GM19468 (cell line): ENCODE data around the gene HOXB5.

Source experiments
- ATAC-seq: cut with Tn5 transposase; IDR thresholded peaks from one replicate; pipeline ENCODE4 v1.9.1; 2021; ENCODE audit warnings: mild to moderate bottlenecking, moderate library complexity, moderate number of reproducible peaks; ENCODE audit not compliant: unreplicated experiment; ENCODE audit errors: extremely low read depth

The HOXB5 gene

DNA sequence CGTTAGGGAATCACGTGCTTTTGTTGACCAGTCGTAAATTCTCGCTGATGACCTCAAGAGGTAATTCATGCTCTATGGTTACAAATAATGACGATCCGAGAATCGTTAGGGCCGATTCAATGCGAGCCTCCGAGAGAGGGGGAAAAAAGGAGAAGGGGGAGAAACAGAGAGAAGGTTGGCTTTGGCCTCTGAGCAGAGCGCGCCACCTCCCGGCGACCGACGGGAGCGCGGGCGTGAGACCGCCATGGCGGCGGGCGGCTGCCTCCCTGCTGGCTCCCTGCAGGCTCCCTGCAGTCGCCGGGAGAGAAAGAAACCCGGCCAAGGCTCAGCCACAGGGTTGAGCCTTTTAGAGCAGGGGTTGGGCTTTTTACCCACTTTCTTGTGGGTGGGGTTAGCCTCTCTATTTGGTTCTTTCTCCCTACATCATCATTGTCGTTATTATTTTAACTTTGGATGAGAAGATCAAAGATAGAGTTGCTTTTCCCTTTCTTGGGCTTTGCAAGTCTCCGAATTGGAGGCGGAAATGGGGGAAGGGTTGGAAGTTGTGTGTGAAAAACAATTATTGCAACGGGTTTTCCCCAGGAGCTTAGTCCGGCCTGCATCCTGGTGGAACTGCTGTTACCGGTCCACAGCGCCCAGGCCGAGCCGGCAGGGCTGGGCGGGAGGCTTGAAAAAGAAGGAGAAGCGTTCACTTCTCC, 410 bp upstream of the HOXB5 start:
- no peak for ATAC-seq

DNA sequence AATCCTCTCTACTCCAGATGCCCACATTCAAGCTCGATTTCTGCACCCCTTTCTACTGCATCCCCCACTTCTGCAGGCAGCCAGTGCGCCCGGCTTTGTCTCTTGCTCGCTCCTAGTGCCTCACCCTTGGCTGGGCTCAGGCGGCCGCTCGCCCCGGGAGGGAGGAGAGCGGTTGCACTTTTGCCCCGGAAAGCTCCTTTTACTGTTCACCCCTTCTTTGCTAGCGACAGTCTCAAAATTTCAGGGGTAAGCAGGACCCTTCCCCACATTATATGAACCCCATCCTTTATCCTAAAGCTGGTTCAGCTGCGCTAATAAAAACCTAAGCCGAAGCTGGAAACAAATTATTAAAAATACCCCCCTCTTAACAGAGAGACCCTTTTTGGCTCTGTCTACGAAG, 1.0 kb downstream of the HOXB5 start:
- ATAC-seq = no peak

DNA sequence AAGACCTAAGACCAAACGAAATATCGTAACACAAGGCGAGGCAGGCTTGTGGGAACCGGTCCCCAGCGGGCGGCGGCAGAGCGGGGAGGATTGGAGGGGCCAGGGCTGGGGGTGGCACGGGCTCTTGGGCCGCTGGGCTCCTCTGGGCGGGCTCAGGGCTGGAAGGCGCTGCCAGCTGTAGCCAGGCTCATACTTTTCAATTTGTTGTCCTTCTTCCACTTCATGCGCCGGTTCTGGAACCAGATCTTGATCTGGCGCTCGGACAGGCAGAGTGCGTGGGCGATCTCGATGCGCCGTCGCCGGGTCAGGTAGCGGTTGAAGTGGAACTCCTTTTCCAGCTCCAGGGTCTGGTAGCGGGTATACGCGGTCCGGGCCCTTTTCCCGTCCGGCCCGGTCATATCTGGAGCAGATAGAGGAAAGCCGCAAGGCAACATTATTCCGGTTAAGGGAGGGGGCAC, 1.5 kb downstream of the HOXB5 start:
- ATAC-seq = no peak

DNA sequence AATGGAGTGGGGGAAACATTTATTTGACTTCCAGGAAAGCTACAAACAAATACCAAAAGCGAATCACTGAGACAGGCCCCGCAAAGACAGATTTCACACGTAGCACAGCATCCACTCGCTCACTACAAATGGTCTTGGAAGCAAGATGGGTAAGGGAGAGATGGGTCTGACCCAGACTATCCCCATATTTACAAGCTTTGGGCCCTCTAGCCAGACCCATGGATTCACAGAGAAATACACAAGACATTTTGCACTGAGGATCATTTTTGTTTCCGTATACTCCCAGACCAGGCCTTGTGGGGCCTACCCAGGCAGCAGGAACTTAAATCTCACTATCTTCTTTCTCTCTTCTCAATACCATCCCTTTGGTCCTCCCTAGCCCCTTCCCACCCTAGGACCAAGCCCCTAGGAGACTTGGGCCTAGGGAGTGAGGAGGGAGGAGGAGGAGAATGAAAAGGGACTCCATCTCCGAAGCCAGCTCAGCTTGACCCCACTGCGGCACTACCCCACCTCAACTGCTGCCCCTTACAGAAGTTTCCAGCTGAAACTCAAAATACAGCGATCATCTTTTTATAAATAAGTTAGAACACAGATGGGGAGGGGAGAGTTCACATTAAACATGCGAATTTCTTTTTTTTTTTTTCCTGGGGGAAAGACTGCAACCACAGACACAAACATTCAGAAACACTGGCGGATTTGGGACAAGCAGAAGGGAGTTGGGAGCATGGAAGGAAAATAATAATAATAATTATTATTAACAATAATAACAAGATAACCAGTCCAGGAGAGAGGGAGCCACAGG, 2.1 kb downstream of the HOXB5 start:
- ATAC-seq = no peak

DNA sequence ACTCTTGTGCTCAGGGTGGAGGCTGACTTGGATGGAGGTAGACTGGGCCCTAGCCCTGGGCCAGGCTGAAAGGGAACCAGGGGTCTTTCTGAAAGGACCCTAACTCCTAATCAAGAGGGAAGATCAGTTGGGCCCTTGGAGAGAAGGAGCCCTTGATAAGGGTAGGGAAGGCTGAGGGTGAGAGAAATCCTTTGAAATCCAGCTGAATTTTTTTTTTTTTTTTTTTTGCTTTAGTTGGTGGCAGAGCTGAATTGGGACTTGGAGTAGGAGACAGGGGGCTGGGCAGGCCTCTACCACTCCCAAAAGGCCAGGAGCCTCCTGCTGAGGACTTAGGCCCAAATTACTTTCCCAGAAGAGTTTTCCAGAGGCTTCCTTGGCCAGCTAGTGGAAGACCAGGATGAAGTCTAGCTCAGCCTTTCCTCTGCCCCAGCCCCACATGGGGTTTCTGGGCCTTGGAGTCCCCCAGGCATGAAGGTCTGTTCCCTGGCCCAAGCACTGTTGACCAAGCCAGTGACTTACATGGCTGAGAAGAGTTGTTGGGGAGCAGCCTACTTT, 2.9 kb downstream of the HOXB5 start:
- ATAC-seq = no peak

DNA sequence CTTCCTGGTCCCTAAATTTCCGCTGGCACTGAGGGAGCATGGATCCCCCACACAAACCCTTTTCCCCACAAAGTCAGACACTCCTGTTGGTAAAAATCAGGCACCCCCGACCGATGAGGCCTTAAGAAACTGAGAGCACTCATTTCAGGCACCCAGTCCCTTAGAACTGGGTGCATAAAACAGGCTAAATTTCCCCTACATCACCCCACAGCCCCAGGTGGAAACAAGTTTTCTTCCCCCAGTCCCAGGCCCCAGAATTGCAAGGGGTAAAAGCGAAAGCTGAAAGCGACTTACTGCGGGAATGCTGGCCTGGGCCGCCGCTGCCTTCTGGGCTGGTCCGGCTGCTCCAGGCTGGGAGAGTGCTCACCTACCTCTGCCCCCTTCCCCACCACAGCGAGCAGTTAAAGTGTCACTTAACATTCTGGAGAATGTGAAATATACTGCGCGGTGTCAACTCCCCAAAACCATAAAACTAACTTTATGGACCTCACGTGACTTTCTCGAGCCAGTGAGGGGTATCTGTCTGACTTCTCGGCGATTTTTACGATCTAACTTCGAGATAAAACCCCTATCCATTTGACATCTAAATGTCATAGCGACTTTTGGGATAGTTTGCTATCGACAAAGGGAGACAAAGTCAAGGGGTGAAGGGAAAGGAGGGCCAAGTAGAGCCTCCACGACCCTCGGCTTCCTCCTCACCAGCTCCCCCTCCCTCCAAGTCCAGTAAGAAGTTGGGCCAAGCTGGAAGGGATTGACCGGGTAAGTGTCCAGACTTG, 3.6 kb downstream of the HOXB5 start, which contains the start of gene HOXB3:
Gene HOXB3, minus strand, starts transcription at position 411 of the 776 bp plus-strand sequence. CDS start 37,767 bp downstream, outside the sequence.
- ATAC-seq = no peak

DNA sequence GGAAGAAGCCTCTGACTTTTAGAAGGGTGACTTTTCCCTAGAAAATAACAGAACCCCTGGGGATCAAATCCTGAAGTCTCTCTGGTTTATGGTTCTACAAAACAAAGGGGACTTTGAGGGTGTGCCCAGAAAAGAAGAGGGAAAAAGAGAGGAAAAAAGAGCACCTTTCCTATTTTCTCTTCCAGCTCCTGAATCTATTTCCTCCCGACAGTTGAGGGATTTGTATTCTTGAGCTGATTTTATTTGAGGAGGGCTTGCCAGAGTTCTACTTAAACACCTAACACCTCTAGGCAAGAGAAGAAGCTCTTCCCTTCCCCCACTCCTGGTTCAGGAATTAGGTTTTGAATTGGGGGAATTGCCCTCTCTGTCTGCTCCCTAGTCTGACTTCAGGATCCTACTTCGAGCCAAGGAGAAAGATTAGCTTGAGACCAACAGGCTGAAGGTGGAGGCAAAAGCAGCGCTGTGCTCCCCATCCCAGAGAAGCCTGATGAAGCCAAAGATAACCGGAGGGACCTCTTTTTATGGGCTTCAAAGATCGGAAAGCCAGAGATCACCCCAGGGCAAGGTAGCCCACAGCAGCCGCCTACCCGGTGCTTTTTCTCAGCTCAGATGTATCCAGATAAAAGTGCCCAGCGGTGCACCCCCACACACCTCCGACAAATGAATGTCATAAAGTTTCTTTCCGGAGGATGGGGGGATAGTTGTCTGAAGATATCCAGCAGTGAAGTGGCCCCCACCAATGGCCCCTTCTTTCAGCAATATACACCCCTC, 4.3 kb downstream of the HOXB5 start:
- no peak for ATAC-seq

DNA sequence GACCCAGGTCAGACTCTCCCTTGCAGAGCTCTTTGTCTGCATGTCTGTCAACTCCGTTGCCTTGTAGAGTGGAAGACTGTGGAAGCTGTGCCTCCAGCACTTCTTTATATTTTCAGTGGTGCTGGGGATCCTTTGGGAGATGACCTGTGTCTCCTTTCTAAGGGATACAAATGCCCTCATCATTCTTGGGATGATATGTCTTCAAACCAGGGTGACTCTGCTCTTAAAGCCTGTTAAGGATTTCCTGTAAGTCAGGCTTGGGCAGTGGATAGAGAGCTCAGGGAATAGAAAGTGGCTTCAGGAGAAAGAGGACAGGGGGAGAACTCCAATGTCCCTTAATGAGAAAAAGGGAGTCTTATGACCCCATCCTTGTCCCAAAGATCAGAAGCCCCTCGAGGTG, 5.1 kb downstream of the HOXB5 start:
- no peak for ATAC-seq

DNA sequence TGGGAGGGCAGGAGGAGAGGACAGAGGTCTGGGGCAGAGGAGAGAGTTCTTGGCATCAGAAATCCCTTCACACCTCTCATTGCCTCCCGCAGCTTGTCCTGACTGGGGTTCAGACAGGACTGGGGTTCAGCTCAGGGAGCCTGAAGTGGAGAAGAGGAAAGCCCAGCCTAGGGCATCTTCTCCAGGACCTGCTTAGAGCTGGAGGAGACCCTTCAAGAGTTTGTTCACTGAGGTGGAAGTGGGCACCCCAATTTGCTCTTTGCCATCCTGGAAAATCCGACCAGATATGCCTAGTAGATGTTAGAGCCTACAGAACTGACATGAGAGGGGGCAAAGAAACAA, 5.5 kb downstream of the HOXB5 start:
- no peak for ATAC-seq

DNA sequence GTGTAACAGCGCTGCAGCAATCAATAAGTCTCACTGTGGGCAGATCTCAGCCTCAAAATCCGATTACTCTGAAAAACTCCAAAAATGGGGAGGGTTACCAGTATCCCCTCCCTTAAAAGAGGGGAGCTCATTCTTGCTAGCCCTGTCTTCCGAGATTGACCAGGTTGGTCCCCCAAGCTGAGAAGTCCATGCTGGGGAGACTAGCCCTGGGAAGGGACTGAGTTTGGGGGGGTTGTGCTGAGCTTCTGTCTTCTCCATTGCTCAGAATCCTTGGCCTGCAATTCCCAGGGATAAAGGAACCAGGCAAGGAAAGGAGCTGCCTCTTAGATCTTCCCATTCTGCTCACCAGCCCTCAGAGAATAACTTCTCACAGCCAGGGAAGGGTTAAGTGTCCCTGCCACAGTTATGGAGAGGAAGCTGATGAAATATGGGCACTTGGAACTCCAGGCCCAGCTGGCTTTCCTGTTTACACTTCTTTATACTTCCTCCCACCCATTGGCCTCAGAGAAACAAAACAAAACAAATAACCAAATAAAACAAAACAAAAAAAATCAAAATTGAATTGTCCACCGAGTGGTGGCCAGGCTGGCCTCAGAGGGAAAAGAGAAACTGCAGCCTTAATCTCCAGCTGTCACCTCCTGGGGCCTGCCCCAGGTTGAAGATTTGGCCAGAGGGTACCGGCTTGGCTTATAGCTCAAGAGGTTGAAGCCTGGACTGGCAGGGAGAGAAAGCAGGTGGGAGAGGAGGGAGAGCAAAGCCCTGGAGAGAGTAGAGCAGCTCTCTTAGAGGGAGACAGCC, 6.1 kb downstream of the HOXB5 start:
- no peak for ATAC-seq

DNA sequence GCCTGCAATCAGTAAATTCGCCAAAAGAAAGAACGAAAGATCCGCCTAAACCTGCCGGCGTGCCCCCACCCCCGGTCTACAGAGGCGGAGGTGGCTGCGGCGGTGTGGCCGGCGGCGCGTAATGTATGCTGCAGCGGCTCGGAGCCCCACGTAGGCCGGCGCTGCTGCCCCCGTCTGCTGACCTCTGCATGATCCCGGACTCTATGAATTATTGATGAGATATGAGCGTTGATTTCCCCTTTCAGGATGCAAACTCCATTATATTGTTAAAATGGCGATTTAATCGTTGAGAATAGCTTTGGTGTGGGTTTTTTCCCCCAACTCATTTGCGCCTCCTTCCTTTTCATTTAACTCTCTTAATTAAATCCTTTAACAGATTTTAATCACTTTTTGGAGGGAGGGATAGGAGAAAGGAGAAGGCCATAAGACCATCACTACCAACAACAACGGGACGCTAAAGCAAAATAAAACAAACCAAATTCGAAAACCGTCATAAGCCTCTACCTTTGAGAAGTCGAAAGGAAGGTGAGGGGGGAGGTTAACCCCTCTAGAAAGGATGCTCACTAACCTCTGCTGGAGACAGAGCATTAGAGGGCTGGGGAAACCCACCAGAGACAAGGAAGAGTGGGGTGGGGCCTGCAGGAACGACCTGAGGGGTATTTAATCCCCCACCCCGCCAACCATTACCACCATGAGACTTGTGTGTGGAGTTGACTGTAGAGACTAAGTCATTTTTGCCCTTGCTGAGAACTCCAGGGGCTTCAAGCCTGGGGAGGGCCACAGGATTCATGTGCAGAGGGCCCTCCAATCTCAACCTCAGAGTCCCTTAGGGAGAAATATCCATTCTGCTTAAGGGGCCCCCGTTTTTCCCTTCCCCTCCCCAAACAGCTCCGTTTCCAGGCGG, 7.0 kb downstream of the HOXB5 start:
- ATAC-seq = no peak

DNA sequence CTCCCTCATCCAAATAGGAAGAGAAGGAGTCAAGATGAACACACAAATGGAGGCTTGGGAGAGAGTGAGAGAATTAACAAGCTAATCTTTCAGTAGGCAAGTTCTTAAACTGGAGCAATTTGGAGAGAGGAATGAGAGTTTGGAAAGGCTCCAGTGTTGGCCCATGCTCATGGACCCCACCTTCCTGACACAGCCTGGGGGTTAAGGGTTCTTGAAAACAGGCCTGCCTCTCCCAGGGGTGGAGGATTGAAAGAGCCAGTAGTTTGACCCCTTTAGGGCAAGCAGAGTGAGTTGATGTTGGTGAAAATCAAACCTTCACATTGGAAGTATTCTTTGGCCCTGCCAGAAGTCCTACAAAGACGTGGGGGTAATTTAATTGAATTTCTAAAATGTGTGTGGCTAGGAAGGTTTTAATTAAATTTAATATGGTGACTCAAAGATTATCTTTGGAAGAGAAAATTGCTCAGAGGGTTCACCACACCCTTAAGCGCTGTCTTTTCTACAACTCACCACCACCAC, 9.3 kb downstream of the HOXB5 start:
- ATAC-seq = no peak

DNA sequence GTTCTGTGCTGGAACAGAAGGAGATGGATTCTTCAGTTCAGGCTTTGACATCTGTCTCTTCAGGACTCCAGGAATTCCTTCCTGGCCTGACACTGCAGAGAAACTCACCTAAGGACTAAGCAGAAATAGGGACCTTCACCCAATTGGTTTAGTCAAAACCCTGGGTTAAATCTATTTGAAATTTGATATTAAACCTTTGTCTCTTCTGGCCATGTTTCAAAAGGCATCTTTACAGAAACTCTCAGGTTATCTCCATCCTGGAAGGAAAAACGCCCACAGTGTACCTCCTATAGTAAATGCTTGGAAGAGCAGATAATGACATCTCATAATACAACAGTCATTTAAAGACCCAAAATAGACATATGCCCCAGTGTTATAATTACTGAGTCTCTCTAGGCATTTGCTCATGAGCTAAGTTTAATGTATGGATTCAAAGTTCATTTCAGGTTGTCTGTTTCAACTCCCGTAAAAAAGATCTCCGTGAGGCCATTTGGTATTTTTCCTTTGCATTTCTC, 9.8 kb downstream of the HOXB5 start:
- no peak for ATAC-seq

DNA sequence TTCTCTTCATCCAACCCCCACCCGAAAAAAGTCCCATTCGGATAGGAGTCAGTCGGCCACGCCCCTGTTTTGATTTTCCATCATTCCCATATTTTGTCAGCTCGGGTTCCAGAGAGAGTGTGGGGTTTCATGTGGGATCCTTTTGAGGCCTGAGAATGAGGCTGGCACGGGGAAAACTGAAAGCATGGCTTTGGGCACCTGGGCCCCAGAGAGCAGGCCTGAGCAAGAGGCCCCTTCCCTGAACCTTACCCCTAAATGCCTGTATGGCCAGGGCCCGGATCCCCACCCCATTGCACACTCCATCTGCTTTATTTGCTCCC, 10.9 kb downstream of the HOXB5 start:
- no peak for ATAC-seq

DNA sequence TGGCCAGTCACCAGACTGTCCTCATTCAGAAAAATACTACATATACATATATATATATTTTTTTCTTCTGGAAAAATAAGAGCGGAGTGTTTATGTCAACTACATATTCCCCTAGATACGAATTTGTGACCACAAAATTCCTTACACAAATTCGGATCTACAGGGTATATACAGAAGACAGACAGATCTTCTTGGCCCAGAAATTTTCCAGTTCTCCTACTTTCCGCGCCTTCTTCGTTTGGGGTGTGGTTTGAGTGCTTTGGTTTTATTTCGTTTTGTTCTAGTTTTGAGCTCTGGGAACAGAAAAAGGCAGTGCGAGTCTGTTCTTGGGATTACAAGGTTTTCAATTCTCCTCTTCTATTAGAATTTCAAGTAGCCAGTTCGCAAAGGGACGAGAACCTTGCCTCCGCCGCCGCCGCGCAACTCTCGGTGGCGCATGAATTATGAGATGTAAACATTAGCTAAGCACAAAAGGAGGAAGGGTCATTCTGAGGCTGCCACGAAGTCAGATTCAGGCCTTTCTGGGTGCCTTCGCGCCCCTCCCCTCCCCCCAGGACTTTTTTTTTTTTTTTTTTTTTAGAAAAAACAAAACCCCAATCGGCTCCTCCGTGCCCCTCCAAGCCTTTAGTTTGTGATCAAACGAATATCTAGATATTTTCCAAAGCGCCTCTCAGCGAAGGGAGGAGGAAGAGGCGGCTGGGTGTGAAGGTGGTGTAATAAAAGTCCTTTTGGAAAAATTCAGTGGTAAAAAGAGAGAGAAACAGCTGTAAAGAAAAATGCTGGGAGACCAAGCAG, 13.6 kb downstream of the HOXB5 start:
- ATAC-seq = no peak

DNA sequence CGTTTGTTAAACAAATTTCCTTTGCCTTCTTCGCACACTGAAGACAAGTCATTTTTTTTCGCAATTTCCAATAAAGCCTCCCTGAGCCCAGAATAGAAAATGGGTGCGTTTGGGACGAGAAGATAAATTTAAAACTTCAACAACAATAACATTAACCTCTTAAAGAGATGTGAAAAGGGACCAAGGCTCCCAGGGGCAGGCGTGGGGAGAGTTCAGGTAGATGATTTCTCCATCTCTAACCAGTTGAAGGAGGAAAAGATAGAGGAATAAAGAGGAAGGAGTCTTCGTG, 14.2 kb downstream of the HOXB5 start:
- no peak for ATAC-seq
